Stomach (tissue), 9 donors: ENCODE measurements around the gene PBX2. TPM values are rescaled to one million over a fixed set of nuclear protein-coding genes. Genes with fewer than 3 reads are reported as not detected.

Source experiments
- DNase-seq, 2 donors: peaks; one replicate each; pipeline versions ENCODE4 v3.0.0 to v3.0.0-alpha.2; 2013 to 2019
- H3K27ac ChIP-seq, 5 donors: fragments of 200-600 bp in 4 of 5; sonication (generic) in 4 of 5; one replicate each; pipeline ENCODE4 v1.5.1; 2013 to 2019; ENCODE audit warnings: mild to moderate bottlenecking in 1 of 5, moderate library complexity in 1 of 5
- H3K27me3 ChIP-seq, 3 donors: fragments of 200-600 bp; sonication (generic); one replicate each; pipeline ENCODE4 v1.5.1; 2017 to 2019; ENCODE audit warnings: mixed run types in 1 of 3
- H3K36me3 ChIP-seq, 4 donors: fragments of 200-600 bp; sonication (generic); 1 replicate in 3 of 4; 2 replicates in 1 of 4; pipeline ENCODE4 v1.5.1; 2016 to 2019
- H3K4me1 ChIP-seq, 4 donors: fragments of 200-600 bp; sonication (generic); one replicate each; pipeline ENCODE4 v1.5.1; 2016 to 2019
- H3K4me3 ChIP-seq, 4 donors: fragments of 200-600 bp; sonication (generic) in 3 of 4; one replicate each; pipeline ENCODE4 v1.5.1; 2016 to 2019; ENCODE audit warnings: mild to moderate bottlenecking in 1 of 4
- H3K9me3 ChIP-seq, 4 donors: fragments of 200-600 bp; sonication (generic); one replicate each; pipeline ENCODE4 v1.5.1; 2016 to 2019
- EP300 ChIP-seq: sonication (generic); formaldehyde crosslinking; IDR thresholded peaks from one replicate; pipeline ENCODE4 v1.6.1; 2017; ENCODE audit warnings: antibody characterized with exemption
- POLR2A ChIP-seq, 4 donors: fragments of 450-650 bp; IDR thresholded peaks; one replicate each; pipeline ENCODE4 v1.6.1; 2016; ENCODE audit warnings: antibody characterized with exemption in 4 of 4, control low read depth in 2 of 4, mild to moderate bottlenecking in 1 of 4, moderate library complexity in 1 of 4
- POLR2AphosphoS5 ChIP-seq, 3 donors: sonication (generic); formaldehyde crosslinking; IDR thresholded peaks; one replicate each; pipeline ENCODE4 v1.6.1; 2016; ENCODE audit warnings: antibody characterized with exemption in 3 of 3
- WGBS, 5 donors: extraction: QIAGEN DNeasy Blood & Tissue Kit in 3 of 5; methylation state at CpG; one replicate each; pipeline versions ENCODE4 v1.1.5 to v1.1.7; 2013 to 2018; 5-methylcytosine and 5-hydroxymethylcytosine counted together
- intact Hi-C: fragments of 100-400 bp; cut with DNase I; formaldehyde crosslinking; loops from one replicate; pipeline ENCODE4 v1.15.1; 2023; ENCODE audit warnings: low total_unique reads
- polyA plus RNA-seq, 3 donors: library from polyadenylated mRNA; stranded (reverse); fragments of 200-250 nt; gene quantifications; one replicate each; pipeline ENCODE4 v1.2.3, GENCODE V29; 2013
- total RNA-seq, 5 donors: library from RNA; depleted of rRNA; stranded (reverse); fragments of >200 nt; gene quantifications; one replicate each; pipeline versions ENCODE4 v1.1.0 to v1.2.3, GENCODE V29; 2014 to 2016
- TF ChIP-seq, protein P1 (sequence below), 7 experiments: fragments of 450-650 bp in 4 of 7; fragments of 200-600 bp in 3 of 7; sonication (generic) in 3 of 7; IDR thresholded peaks; one replicate each; pipeline ENCODE4 v1.5.1; 2016 to 2019; ENCODE audit warnings: antibody characterized with exemption in 7 of 7, control low read depth in 2 of 7, mild to moderate bottlenecking in 1 of 7
- donor health status: healthy with polysubstance abuse.
- donor health status: Bipolar disorder and iron deficiency.
- donor health status: healthy.

Gene PBX2
- total and polyA plus RNA-seq, 8 donors, result 23.5 to 50.3 (median 35.1) TPM

DNA sequence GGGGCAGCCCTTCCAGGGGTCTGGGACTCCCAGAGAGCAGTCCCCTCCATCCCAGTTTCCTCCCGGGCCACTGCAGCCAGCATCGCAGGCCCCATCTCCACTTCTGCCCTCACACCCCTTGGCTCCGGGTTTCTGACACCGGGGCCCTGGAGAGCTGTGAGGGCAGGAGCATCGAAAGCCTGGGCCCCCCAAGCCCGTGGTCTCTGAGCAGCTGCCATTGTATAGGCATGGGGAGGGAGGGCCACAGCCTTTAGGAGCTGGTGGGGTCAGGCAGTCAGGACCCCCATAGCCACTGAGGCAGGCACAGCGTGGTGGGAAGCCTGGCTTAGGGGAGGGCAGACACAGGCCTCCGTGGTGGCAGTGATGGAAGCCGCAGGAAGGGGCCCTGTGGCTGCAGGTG, 12.2 kb upstream of the PBX2 start:
- no peak overlapping the region for H3K27ac ChIP-seq
- WGBS, 5 donors, result 82 to 89% (median 87%) methylated on average over 4 to 9 of the region's 9 CpGs
- TF ChIP-seq, protein P1, sequence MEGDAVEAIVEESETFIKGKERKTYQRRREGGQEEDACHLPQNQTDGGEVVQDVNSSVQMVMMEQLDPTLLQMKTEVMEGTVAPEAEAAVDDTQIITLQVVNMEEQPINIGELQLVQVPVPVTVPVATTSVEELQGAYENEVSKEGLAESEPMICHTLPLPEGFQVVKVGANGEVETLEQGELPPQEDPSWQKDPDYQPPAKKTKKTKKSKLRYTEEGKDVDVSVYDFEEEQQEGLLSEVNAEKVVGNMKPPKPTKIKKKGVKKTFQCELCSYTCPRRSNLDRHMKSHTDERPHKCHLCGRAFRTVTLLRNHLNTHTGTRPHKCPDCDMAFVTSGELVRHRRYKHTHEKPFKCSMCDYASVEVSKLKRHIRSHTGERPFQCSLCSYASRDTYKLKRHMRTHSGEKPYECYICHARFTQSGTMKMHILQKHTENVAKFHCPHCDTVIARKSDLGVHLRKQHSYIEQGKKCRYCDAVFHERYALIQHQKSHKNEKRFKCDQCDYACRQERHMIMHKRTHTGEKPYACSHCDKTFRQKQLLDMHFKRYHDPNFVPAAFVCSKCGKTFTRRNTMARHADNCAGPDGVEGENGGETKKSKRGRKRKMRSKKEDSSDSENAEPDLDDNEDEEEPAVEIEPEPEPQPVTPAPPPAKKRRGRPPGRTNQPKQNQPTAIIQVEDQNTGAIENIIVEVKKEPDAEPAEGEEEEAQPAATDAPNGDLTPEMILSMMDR (IDR thresholded peaks at IDR 0.05), result no peak
- TF ChIP-seq POLR2AphosphoS5 (IDR thresholded peaks at IDR 0.05) (no peak), POLR2A (IDR thresholded peaks at IDR 0.05) (no peak), EP300 (no peak)
- H3K27me3 ChIP-seq, result peaks cover 0 to 29% (median 0%) of the 10 kb centered on the region in 3 donors
- H3K9me3 ChIP-seq, result no peaks in the 10 kb centered on the region
- peaks cover 3 to 8% (median 4%) of the 10 kb centered on the region in 4 donors for H3K4me1 ChIP-seq
- intact Hi-C loops, result no loop called here
- H3K36me3 ChIP-seq, result no peaks in the 10 kb centered on the region
- H3K4me3 ChIP-seq, result no peak overlapping the region
- DNase-seq, result no peak

DNA sequence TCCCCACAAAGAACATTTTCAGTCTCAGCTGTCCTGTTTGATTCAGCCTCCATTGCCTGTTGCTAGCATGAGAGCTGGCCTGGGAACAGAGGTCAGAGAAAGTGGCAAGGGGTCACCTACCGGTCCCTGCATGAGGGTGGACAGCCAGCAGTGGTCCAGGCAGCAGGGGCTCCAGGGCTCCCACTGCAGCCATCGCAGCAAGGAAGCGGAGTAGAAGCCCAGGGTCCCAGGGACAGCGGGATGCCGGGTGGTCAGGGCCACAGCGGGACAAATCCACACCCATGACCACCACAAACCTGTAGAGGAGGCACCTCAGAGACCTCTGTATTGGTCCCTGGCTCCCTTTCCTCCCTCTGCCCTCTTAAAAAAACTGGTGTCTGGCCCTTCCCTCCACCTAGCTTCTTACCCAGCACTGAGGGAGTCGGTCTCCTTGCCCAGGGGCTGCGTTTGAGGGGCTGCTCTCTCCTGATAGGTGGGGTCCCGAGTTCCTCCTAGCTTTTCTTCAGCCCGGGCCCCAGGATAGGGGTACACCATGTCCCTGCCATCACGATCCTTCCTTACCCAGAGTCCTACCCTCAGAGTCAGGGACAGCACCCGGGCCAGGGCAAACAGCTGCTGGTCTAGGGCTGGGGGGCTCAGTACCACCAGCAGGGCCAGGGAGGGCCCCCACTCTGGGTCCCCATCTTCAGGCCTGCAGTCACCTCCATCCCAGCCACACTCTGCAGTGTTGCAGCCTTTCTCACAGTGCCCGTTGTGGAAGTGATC, 10.9 kb upstream of the PBX2 start:
- no peak for TF ChIP-seq POLR2AphosphoS5 (IDR thresholded peaks at IDR 0.05)
- TF ChIP-seq POLR2A (IDR thresholded peaks at IDR 0.05), result no peak
- TF ChIP-seq, protein P1 (IDR thresholded peaks at IDR 0.05), result no peak
- no peak for TF ChIP-seq EP300
- Histone ChIP-seq H3K27me3 (peaks cover 0 to 29% (median 0%) of the 10 kb centered on the region in 3 donors), H3K4me3 (no peak overlapping the region), H3K9me3 (no peaks in the 10 kb centered on the region), H3K4me1 (peaks cover 8 to 15% (median 11%) of the 10 kb centered on the region in 4 donors), H3K36me3 (no peaks in the 10 kb centered on the region), H3K27ac (no peak overlapping the region)
- intact Hi-C loops, result no loop called here
- WGBS, 5 donors, result 69 to 89% (median 82%) methylated on average over 8 to 13 of the region's 13 CpGs
- no peak for DNase-seq

DNA sequence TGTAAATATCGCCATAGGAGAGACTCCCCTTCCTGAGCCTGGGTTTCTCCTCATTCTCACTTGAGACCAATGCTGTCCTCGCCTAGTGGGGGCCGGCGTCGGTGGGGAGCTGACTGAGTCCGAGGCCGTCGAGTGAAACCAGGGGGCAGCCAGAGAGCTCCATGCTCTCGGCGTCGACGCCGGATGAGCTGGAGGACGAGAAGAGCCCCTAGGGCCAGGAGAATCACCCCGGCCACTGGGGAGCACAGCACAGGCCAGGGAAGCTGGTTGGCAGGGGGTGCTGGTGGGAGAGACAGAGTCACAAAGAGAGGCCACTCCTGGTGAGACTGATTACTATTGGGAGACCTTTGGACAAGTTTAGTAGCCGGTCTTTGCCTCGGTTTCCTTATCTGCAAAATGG, 8.9 kb upstream of the PBX2 start:
- Histone ChIP-seq H3K27ac (no peak overlapping the region), H3K36me3 (no peaks in the 10 kb centered on the region), H3K4me1 (peaks cover 16 to 30% (median 20%) of the 10 kb centered on the region in 4 donors), H3K4me3 (no peak overlapping the region), H3K27me3 (peaks cover 0 to 24% (median 0%) of the 10 kb centered on the region in 3 donors), H3K9me3 (no peaks in the 10 kb centered on the region)
- WGBS, 5 donors, result 83 to 87% (median 85%) methylated on average over 17 of the region's 17 CpGs
- DNase-seq, result peak in 1 of 2 donors; percentile 8
- TF ChIP-seq EP300 (no peak), POLR2AphosphoS5 (IDR thresholded peaks at IDR 0.05) (no peak), POLR2A (IDR thresholded peaks at IDR 0.05) (no peak)
- TF ChIP-seq, protein P1 (IDR thresholded peaks at IDR 0.05), result no peak
- intact Hi-C loops, result no loop called here

DNA sequence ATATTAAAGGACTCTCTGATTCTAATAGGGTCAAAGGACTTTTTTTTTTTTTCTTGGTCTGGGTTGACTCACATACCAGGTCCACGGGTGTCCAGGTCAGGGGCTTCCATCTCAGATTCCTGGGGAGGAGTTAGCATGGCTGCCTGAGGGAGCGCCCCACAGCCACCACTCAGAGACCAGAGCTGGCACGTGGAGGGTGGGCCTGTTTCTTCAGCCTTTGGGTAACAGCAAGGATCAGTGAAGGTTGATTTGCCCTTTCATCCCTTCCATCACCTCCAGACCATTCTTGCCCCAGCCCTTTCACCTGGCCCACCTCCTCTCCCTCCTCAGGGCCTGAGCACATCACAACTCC, 8.3 kb upstream of the PBX2 start:
- peak in 1 of 2 donors; percentile 4 for DNase-seq
- H3K36me3 ChIP-seq, result no peaks in the 10 kb centered on the region
- intact Hi-C loops, result no loop called here
- H3K9me3 ChIP-seq, result no peaks in the 10 kb centered on the region
- H3K27me3 ChIP-seq, result peaks cover 0 to 18% (median 0%) of the 10 kb centered on the region in 3 donors
- peaks cover 16 to 36% (median 24%) of the 10 kb centered on the region in 4 donors for H3K4me1 ChIP-seq
- 62 to 71% (median 67%) methylated on average over 3 of the region's 3 CpGs for WGBS, 5 donors
- peak overlapping the region in 1 of 5 donors; percentile 100 for H3K27ac ChIP-seq
- H3K4me3 ChIP-seq, result no peak overlapping the region
- TF ChIP-seq, protein P1 (IDR thresholded peaks at IDR 0.05), result no peak
- TF ChIP-seq EP300, result no peak
- TF ChIP-seq POLR2A (IDR thresholded peaks at IDR 0.05), result no peak
- TF ChIP-seq POLR2AphosphoS5 (IDR thresholded peaks at IDR 0.05), result no peak
